Neural progenitor cell (in vitro differentiated cells): ENCODE measurements around the gene EXOC4.

ENCODE experiments used
- CTCF ChIP-seq: fragments of 200-600 bp; sonication (generic); IDR thresholded peaks from 2 replicates; pipeline ENCODE4 v1.5.1; 2017; ENCODE audit warnings: antibody characterized with exemption, mild to moderate bottlenecking
- EZH2phosphoT487 ChIP-seq: fragments of 200-600 bp; sonication (generic); IDR thresholded peaks from 2 replicates; pipeline ENCODE4 v1.6.1; 2017; ENCODE audit warnings: antibody characterized with exemption

GRCh38 chr7:133730360-133730759 lies 477.5 kb downstream of the EXOC4 start:
- TF ChIP-seq CTCF (no peak), EZH2phosphoT487 (no peak)
